DMS 273 treated with DMSO at 0.1 percent for 48 hours (cell line): Measurements from ENCODE around the gene DPEP2.
"Not testable (repeated sequence)": the region's sequence is repeated elsewhere in the genome, so short reads cannot be mapped to it uniquely, and the experiment has no call there.

Source experiments
- DNase-seq: peaks from one replicate; lab custom pipeline; 2025; lab: John Stamatoyannopoulos, UW

DPEP2 gene, protein sequence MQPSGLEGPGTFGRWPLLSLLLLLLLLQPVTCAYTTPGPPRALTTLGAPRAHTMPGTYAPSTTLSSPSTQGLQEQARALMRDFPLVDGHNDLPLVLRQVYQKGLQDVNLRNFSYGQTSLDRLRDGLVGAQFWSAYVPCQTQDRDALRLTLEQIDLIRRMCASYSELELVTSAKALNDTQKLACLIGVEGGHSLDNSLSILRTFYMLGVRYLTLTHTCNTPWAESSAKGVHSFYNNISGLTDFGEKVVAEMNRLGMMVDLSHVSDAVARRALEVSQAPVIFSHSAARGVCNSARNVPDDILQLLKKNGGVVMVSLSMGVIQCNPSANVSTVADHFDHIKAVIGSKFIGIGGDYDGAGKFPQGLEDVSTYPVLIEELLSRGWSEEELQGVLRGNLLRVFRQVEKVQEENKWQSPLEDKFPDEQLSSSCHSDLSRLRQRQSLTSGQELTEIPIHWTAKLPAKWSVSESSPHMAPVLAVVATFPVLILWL

DNA sequence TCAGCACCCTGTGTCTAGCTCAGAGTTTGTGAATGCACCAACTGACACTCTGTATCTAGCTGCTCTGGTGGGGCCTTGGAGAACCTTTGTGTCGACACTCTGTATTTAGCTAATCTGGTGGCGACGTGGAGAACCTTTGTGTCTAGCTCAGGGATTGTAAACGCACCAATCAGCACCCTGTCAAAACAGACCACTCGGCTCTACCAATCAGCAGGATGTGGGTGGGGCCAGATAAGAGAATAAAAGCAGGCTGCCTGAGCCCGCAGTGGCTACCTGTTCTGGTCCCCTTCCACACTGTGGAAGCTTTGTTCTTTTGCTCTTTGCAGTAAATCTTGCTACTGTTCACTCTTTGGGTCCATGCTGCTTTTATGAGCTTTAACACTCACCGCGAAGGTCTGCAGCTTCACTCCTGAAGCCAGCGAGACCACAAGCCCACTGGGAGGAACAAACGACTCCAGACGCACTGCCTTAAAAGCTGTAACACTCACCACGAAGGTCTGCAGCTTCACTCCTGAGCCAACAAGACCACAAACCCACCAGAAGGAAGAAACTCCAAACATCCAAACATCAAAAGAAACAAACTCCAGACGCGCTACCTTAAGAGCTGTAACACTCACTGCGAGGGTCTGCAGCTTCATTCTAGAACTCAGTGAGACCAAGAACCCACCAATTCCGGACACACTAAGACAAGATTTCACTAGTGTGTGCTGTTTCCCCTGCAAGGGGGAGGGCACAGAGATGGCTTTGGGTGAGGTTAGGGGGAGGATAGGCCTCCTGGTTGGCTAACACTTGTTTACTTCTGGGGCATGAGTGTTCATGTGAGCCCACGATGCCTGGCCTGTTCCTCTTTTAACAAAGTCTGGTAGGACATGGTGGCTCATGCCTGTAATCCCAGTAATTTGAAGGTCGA lies at the start of gene DPEP2:
TSS of gene DPEP2 (minus strand) at position 706 of the 910 bp plus-strand sequence. CDS start 6,272 bp downstream, outside the sequence.
- not testable (repeated sequence) for DNase-seq

- DNase-seq, result no peak
Measured at GRCh38 chr16:68047987-68048386, 48.7 kb upstream of the DPEP2 start.

GRCh38 chr16:68046106-68046505 lies 46.8 kb upstream of the DPEP2 start:
- DNase-seq, result no peak

DNA sequence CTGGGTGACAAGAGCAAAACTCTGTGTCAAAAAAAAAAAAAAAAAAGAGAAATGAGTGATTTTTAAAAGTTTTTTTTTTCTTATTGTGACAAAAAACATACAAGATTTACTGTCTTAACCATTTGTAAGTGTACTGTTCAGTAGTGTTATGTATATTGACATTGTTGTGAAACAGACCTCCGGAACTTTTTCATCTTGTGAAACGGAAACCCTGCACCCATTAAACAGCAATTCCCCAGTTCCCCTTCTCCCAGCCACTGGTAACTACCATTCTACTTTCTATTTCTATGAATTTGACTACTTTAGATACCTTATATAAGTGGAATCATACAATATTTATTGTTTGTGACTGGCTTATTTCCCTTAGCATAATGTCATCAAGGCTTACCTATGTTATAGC lies 42.5 kb upstream of the DPEP2 start:
- DNase-seq, result no peak

DNA sequence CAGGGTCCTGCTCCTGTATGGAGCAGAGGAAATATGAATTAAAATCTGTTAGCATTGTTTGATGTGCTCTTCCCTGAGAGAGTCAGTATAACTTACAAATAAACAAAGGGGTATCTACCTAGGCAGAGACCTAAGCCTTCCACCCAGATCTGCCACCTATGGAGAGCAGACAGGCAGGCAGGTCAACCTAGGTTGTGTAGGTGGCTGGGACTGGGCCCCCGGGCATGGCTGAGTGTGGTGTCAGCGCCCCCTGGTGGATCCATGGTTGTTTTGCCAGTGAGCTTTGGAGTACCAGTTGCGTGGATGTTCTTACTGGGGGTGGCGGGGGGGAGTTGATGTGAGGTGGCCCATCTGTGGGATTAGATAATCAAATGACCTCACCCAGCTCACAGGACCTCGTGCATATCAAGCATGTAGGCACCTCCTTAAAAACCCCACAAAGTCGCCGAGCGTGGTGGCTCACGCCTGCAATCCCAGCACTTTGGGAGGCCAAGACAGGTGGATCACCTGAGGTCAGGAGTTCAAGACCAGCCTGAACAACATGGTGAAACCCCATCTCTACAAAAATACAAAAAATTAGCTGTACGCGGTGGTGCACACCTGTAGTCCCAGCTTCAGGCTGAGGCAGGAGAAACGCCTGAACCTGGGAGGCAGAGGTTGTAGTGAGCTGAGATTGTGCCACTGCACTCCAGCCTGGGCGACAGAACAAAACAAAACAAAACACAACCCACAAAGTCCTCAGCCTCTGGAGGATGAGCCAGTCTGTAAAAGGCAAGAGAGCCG lies 41.4 kb upstream of the DPEP2 start:
- peak; percentile 26 for DNase-seq

GRCh38 chr16:68037841-68038597 lies 38.7 kb upstream of the DPEP2 start:
- no peak for DNase-seq

- DNase-seq, result peak; percentile 24
Measured at GRCh38 chr16:68035227-68035626, 35.9 kb upstream of the DPEP2 start.

- DNase-seq, result no peak
Measured at GRCh38 chr16:68033101-68033500, 33.8 kb upstream of the DPEP2 start.

GRCh38 chr16:68031951-68032350 lies 32.7 kb upstream of the DPEP2 start:
- DNase-seq, result no peak

DNA sequence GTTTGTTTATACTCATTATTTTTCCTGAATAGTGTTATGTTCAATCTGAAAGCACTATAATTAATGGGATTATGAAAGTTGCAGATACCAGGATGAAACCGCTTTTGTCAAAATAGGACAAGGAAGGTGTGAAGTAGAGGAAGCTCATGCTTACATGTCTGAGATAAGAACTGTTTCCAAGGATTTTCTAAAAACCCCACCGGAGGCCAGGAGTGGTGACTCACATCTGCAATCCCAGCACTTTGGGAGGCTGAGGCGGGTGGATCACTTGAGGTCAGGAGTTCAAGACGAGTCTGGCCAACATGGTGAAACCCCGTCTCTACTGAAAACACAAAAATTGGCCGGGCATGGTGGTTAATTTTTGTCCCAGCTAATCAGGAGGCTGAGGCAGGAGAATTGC lies 30.8 kb upstream of the DPEP2 start:
- DNase-seq, result not testable (repeated sequence)

DNA sequence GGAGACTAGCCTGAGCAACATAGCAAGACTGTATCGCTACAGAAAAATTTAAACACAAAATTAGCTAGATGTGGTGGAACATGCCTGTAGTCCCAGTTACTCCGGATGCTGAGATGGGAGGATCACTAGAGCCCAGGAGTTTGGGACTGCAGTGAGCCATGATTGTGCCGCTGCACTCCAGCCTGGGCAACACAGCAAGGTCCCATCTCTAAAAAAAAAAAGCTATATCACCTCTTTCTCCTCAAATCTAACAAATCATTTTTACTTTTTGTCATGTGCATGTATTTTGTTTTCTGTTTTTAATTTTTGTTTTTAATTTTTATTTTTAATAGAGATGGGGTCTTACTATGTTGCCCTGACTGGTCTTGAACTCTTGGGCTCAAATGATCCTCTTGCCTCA lies 29.7 kb upstream of the DPEP2 start:
- DNase-seq, result no peak

DNA sequence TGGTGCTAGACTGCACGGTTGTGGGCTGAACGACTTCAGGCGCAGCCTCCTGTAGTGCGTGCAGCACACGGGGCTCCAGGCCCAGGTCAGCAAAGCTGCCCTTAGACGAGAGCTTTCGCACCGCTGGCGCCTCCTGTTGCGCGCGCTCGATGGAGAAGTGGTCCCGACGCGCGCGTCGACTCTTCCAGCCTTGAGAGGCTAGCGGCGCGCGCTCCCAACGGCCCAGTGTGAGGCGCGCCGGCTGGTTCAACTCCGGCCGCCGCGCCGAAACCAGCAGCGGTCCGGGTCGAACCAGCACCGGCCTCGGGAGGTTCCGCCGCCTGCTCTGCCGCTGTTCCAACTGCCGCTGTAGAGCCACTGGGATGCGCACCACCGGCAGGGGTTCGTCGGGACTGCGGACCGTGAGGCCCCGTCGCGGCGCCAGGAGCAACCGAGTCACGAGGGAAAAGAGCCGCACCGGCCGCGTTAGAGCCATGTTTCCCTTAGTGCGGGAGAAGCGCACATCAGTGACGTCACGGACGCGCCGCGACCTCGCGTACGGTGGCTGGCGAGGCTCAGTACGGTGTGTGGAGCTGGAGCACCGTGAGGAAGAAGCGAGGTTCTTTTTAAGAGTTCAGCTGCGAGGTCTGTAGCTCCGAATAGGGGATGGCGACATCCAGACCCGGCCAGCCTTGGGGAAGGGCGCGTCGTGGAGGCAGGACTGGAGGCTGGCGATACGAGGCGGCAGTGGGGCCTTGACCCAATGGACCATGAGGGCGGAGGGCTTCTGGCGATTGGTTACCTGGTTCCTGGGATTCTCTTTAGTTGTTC lies 23.6 kb upstream of the DPEP2 start, which contains the start of the genes DDX28 and DUS2:
TSS of gene DDX28 (minus strand) at position 505 of the 810 bp plus-strand sequence. CDS start at position 475, 30 bp downstream.
TSS of gene DUS2 (plus strand) at position 557 of the 810 bp plus-strand sequence. CDS start 14,740 bp downstream, outside the sequence.
- peak; percentile 80 for DNase-seq

GRCh38 chr16:68022278-68022727 lies 23.0 kb upstream of the DPEP2 start:
- no peak for DNase-seq

GRCh38 chr16:68021490-68021889 lies 22.2 kb upstream of the DPEP2 start:
- DNase-seq, result no peak

DNA sequence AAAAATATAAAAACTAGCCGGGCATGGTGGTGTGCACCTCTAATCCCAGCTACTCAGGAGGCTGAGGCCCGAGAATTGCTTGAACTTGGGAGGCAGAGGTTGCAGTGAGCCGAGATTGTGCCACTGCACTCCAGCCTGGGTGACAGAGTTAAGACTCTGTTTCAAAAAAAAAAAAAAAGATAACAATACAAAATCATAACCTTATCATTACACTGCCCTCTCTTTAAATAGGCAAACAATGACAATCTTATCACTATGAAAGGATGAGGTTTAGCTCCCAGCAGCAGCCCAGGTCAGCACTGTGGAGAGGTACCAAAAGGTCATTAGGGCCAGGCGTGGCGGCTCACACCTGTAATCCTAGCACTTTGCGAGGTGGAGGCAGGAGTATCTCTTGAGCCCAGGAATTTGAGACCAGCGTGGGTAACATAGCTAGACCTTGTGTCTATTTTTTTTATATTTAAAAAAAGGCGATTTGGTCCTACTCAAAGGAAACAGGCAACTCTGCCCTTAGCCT lies 19.9 kb upstream of the DPEP2 start:
- DNase-seq, result no peak

DNA sequence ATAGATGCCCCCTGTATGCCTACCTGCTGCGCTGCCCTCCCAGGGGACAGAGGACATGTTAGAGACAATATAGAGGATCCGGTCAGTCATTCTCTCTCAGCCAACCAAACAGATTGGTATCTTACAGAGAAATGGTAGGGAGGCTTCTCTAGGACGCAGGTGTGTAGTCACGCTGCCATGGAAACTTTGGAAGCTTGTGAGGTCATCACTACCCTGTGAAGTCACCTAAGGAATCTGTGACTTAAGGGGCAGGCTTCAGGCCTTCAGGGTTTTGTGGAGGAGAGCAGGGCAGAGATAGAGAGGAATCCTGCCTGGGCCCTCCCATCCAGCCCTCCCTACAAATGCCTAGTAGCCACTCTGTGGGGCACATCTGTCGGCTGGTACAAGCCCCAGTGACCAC lies 16.4 kb upstream of the DPEP2 start, which contains the start of gene DPEP2NB:
TSS of gene DPEP2NB (minus strand) at position 231 of the 400 bp plus-strand sequence. CDS start at position 90, 141 bp downstream.
- no peak for DNase-seq

DNA sequence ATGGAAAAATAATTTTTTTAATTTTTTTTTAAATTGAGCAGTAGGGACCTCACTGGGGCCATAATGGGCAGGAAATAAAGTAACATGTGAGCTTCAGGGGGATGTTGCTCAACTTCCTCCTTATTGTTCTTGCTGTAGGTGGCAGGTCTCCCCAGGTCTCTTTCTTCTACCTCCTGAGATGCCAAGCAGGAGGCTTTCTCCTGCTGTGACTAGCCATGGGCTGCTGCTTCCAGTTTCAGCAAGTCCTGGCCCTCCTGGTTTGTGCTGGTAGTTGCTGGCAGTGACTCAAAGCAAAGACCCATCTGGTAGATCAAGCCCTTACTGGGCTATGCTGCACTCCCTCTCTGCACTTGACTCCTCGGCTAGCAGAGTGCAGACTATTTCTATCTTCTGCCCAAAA lies 14.2 kb upstream of the DPEP2 start:
- DNase-seq, result no peak

GRCh38 chr16:68009872-68010271 lies 10.6 kb upstream of the DPEP2 start:
- not testable (repeated sequence) for DNase-seq

DNA sequence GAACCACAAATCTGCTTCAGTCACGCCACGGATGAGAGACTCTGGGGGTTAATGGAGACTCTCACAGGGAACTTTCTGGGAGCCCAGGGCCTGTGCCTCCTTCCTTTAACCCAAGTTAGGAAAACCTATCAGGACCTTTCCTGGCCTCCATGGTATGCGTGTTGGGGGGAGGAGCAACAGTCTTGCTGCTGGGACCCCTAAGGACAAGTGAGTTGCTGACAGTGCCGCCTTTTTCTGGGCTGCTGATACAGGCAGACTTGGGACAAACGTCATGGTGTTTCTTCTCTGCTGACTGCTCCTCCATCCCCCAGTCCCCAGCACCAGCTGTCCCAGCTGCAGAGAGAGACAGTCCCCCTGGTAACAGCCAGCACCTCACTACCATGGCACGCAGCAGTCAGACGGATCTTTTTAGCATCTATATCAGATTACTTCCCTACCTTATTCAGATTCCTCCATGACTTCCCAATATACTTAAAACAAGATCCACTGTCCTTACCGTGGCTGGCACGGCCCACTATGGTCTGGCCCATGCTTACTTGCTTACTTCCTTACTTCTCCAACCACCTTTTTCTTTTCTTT lies 10.0 kb upstream of the DPEP2 start:
- DNase-seq, result no peak
